NCI-H2029 treated with DMSO at 0.1 percent for 48 hours (cell line): Measurements from ENCODE around the gene TMEM187.
"Not testable (repeated sequence)": the region's sequence is repeated elsewhere in the genome, so short reads cannot be mapped to it uniquely, and the experiment has no call there.

Source experiments
- DNase-seq: peaks from one replicate; lab custom pipeline; 2025; lab: John Stamatoyannopoulos, UW

Gene TMEM187

GRCh38 chrX:153971450-153972367 lies 845 bp upstream of the TMEM187 start, which contains the start of gene HCFC1:
Gene HCFC1 (minus strand): TSS chrX:153971818. CDS start chrX:153970840, 978 bp downstream.
- DNase-seq: peak; percentile 52

- DNase-seq: no peak
Measured at GRCh38 chrX:153973127-153974002, 811 bp downstream of the TMEM187 start.

- no peak for DNase-seq
Measured at GRCh38 chrX:153974003-153974725, 1.6 kb downstream of the TMEM187 start.

GRCh38 chrX:153974726-153975286 lies 2.3 kb downstream of the TMEM187 start:
- DNase-seq: no peak

DNA sequence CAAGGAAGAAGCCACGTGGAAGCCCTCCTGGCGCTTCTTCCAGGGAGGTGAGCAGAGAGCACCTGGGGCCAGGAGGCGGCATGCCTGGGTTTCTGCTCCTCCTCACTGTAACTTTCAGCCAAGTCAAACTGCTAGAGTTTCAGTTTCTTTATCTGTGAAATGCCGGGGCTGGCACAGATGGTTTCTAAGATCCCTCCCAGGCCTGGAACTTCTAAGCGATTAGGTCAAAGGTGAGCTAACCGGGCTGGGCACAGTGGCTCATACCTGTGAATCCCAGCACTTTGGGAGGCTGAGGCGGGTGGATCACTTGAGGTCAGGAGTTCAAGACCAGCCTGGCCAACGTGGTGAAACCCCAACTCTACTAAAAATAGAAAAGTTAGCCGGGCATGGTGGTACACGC lies 7.8 kb downstream of the TMEM187 start:
- DNase-seq: not testable (repeated sequence)

- no peak for DNase-seq
Measured at GRCh38 chrX:153981231-153981630, 8.7 kb downstream of the TMEM187 start.

DNA sequence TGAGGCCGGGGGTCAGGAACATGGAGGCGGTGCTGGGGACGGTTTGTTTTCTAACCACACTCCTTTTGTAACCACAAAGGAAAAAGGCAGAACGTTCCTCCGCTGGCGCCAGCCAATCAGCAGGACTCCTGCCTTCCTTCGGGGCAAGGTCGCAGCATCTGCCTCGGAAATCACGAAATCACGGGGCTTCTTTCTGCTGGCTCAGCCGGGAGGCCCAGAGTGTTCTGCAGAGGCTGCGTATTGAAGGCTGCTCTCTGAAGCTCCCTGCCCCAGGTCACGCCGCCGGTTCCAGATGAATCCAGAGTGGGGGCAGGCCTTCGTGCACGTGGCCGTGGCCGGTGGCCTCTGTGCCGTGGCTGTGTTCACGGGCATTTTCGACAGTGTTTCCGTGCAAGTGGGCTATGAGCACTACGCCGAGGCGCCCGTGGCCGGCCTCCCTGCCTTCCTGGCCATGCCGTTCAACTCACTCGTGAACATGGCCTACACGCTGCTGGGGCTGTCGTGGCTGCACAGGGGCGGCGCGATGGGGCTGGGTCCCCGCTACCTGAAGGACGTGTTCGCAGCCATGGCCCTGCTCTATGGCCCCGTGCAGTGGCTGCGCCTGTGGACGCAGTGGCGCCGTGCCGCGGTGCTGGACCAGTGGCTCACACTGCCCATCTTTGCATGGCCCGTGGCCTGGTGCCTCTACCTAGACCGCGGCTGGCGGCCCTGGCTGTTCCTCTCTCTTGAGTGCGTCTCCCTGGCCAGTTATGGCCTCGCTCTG lies 9.4 kb downstream of the TMEM187 start:
- DNase-seq: no peak

DNA sequence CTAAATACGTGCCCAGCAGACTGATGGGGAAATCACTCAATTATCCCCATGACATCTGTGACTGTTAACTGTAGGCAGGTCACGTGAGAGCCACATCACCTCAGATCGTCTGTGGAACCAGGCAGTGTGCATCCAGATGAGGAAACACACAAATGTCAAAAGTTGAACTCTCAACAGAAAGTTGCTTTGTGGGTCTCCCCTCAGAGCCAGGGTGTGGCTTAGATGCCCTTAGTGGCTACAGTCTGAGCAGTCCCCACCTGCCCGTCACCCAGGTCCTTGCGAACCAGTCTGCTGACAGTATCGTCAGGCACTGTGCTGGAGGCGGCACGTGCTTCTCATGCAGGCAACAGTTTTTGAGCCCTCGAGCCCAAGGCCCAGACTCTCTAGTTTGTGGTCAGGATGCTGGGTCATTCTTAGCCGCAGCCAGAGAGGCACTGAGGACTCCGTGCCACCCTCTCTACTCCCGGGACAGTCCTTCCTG lies 10.8 kb downstream of the TMEM187 start:
- DNase-seq: no peak

DNA sequence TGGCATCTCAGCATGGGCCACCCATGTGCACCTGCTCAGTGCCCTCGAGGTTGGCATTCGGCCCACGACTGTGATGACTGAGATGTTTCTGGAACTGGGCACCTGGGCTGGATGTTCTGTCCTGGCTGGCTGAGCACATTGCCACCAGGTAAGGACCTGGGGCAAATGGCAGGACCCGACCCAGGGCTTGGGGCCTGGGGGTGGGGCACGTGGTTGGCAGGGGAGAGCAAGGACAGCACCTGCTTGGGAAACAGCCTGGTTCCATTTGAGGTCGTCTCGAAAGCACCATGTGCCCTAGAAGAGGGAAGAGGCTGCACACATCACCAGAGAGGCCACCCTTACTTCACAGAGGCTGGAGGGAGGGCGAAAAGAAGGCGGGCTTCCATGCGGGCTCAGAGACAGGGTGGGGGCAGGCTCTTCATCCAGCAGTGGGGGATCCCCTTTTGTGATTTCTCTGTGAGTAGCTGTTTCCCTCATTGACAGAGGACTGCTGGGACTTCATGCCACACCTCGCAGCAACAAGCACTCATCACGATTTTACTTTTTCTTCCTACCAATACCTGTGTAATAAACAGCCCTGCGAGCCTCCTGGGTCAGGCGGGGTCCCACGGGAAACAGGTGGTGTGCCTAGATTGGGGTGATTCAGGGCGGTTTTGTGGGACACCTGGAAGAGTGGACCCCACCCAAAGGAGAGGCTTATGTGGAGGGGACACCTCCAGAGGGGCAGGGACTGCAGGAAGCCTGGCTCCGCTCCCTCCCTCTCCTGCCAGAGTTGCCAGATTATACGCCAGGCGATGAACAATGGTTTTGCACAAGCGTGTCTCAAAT lies 12.0 kb downstream of the TMEM187 start:
- DNase-seq: no peak

DNA sequence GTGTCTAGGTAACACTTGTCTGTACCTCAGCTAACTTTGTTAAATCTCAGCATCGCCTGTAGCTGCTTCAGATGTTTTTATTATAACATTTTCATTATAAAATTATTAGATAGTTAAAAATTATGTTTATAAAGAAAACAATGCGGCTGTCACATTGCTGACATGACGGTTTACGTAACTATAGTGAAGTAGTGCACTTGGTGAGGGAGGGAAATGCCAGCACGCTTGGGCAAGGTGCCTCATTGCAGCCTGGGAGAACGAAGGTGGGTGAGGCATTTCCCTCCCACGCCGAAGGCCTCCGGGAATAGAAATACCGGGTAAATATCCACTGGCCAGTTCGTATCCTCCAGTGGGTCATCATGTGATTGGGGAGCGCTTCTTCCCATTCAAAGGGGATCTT lies 15.9 kb downstream of the TMEM187 start:
- no peak for DNase-seq

DNA sequence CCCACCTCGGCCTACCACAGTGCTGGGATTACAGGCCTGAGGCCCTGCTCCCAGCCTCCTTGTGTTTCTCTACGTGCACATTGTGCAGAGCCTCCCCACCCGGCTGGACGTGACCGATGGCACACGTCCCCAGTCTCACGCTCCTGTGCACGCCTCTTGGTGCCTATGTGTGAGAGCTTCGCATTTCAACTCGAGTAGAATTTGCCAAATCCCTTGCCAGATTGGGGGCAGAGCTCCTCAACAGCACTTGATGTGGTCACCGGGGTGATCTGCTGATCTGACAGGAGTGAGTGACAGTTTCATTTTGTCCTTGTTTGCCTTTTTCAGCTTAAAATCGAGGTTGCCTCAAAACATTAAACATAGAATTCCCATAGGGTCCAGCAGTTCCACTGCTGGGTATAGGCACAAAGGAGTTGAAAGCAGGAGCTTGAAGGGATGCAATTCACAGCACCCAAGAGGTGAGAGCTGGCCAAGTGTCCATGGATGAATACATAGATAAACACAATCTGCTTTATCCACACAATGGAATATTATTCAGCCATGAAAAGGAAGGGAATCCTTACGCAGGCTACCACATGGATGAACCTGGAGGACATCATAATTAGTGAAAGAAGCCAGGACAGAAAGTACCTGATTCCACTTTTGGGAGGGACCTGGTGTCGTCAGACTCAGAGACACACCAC lies 17.6 kb downstream of the TMEM187 start:
- no peak for DNase-seq

- no peak for DNase-seq
Measured at GRCh38 chrX:153991013-153991580, 18.5 kb downstream of the TMEM187 start.

DNA sequence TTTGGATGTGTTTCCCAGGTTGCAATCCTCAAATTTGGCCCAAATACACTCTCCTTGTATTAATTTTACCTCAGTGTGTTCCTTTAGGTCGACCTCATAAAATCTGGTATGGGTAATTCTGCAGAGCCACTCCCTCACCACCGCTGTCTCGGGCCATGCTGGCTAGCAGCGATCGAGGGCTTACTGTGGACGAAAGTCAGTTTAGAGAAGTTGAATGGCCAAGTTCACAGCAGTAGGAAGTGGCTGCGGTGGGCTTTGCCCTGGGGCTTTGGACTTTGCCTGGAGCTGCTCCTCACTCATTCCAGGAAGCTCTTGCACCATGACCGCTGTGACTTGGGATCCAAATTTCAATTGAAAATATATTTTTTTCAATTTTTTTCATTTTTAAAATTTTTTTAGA lies 19.6 kb downstream of the TMEM187 start:
- no peak for DNase-seq

DNA sequence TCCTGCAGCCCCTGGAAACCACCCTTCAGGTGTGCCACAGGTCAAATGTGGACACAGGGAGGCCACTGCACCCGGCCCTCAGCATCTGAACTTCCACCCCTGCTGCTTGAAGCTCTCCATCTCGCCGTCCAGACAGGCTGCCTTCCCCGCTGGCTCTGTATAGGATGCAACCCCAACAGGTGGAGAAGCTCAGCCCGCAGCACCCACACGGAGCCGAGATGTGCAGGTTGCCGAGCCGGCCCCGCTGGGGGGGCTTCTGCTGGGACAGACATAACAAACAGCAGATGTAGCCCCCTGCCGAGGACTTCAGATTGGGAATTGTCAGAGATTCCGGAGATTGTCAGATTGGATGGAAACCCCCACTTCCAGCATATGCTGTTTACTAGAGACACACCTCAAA lies 20.5 kb downstream of the TMEM187 start:
- no peak for DNase-seq

DNA sequence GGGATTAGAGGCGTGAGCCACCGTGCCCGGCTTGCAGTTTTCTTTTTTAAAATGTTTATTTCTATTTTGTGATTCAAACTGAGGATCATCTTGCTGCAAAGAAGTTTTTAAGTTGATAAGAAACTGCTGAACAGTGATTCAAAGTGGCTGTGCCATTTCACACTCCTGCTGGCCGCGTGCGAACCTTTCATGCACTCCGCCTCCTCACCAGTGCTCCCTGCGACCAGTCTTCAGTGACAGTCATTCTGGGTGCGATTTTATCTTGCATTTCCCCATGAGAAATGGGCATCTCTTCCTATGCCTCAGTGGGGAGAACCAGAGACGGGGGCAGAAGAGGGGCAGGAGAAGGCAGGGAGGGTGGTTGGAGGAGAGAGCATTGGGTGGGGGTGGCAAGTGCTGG lies 21.4 kb downstream of the TMEM187 start:
- no peak for DNase-seq

GRCh38 chrX:153994398-153994797 lies 21.8 kb downstream of the TMEM187 start:
- DNase-seq: not testable (repeated sequence)

GRCh38 chrX:153995504-153995903 lies 22.9 kb downstream of the TMEM187 start:
- no peak for DNase-seq

- DNase-seq: no peak
Measured at GRCh38 chrX:153999359-154000037, 26.9 kb downstream of the TMEM187 start.
